H1 (cell line): ENCODE data around the gene DHX57.

Experiments used
- CREB1 ChIP-seq: IDR thresholded peaks from 2 replicates; pipeline ENCODE4 v1.6.1; 2012; ENCODE audit warnings: inconsistent platforms
- GABPA ChIP-seq: IDR thresholded peaks from 2 replicates; pipeline ENCODE4 v1.6.1; 2011; ENCODE audit warnings: mild to moderate bottlenecking, low read length, moderate library complexity, borderline replicate concordance; ENCODE audit not compliant: insufficient read depth
- HDAC6 ChIP-seq: IDR thresholded peaks from one replicate; pipeline ENCODE4 v1.7.1; 2012; ENCODE audit warnings: low read depth, mild to moderate bottlenecking, inconsistent platforms, low read length, moderate library complexity
- PHF8 ChIP-seq: fragments of 200-600 bp; sonication (generic); conservative IDR thresholded peaks from 2 replicates; pipeline ENCODE4 v1.7.1; 2012; ENCODE audit warnings: low read depth, mild to moderate bottlenecking, inconsistent platforms, low read length, moderate library complexity
- TF ChIP-seq, protein P1 (sequence below): IDR thresholded peaks from 2 replicates; pipeline ENCODE4 v1.6.1; 2011; ENCODE audit warnings: low read length, improper control_type of control experiment

GRCh38 chr2:38797953-38798352 lies 77.8 kb downstream of the DHX57 start:
- TF ChIP-seq CREB1 (no peak), GABPA (no peak), HDAC6 (no peak), PHF8 (no peak)
- TF ChIP-seq, protein P1, sequence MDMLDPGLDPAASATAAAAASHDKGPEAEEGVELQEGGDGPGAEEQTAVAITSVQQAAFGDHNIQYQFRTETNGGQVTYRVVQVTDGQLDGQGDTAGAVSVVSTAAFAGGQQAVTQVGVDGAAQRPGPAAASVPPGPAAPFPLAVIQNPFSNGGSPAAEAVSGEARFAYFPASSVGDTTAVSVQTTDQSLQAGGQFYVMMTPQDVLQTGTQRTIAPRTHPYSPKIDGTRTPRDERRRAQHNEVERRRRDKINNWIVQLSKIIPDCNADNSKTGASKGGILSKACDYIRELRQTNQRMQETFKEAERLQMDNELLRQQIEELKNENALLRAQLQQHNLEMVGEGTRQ = no peak
